B cell (primary cell): Measurements from ENCODE around the gene ARHGAP25. TPM values are rescaled to one million over a fixed set of nuclear protein-coding genes. Genes with fewer than 3 reads are reported as not detected.
A peak's percentile ranks its signal among the peaks of the same experiment; 100 is the strongest.

Experiments used
- ATAC-seq: fragments of 200-7000 bp; cut with Tn5 transposase; one replicate; pipeline ENCODE4 v1.10.0; 2021; ENCODE audit warnings: low read depth, mild to moderate bottlenecking, moderate number of reproducible peaks, moderate library complexity
- CTCF ChIA-PET: fragments of 350-600 bp; sonication (Branson Sonifier 250); formaldehyde crosslinking; loops from one replicate; lab custom pipeline; 2021; ENCODE audit warnings: antibody characterized with exemption, inconsistent platforms; lab: Charles Lee
- POLR2A ChIA-PET: fragments of 350-600 bp; sonication (Branson Sonifier 250); formaldehyde crosslinking; loops from one replicate; lab custom pipeline; 2021; ENCODE audit warnings: antibody characterized with exemption; lab: Charles Lee
- DNase-seq: peaks from one replicate; pipeline ENCODE4 v3.0.0; 2013
- H2AFZ ChIP-seq: 2 replicates; pipeline ENCODE4 v1.6.1; 2012; ENCODE audit warnings: mild to moderate bottlenecking, low read depth, low read length; ENCODE audit not compliant: insufficient read depth, poor library complexity, severe bottlenecking
- H3K27ac ChIP-seq, 2 donors: 1 replicate in 1 of 2; 2 replicates in 1 of 2; pipeline ENCODE4 v1.5.1; 2012 to 2013; ENCODE audit warnings: low read length in 2 of 2, mild to moderate bottlenecking in 2 of 2, moderate library complexity in 1 of 2
- H3K27me3 ChIP-seq, 4 experiments: fragments of 200-600 bp in 1 of 4; sonication (generic) in 1 of 4; replicated peaks in 1 of 4; 1 replicate in 2 of 4; 2 replicates in 2 of 4; pipeline versions ENCODE4 v1.6.1 to v1.7.0; 2013 to 2016; ENCODE audit warnings: low read length in 3 of 4, mild to moderate bottlenecking in 2 of 4, mixed read lengths in 1 of 4, moderate library complexity in 1 of 4; ENCODE audit not compliant: insufficient read depth in 4 of 4, control insufficient read depth in 3 of 4; ENCODE audit errors: control extremely low read depth in 1 of 4
- H3K36me3 ChIP-seq, 2 experiments: replicated peaks in 1 of 2; 1 replicate in 1 of 2; 2 replicates in 1 of 2; pipeline versions ENCODE4 v1.6.1 to v1.7.1; 2013; ENCODE audit warnings: low read length in 1 of 2; ENCODE audit not compliant: insufficient read depth in 2 of 2, control insufficient read depth in 1 of 2; ENCODE audit errors: control extremely low read depth in 1 of 2, extremely low read depth in 1 of 2
- H3K4me1 ChIP-seq, 2 donors: fragments of 200-600 bp in 1 of 2; sonication (generic) in 1 of 2; 1 replicate in 1 of 2; 2 replicates in 1 of 2; pipeline versions ENCODE4 v1.5.1 to v1.6.1; 2013 to 2017; ENCODE audit warnings: low read length in 2 of 2; ENCODE audit not compliant: control insufficient read depth in 2 of 2, insufficient read depth in 2 of 2
- H3K4me2 ChIP-seq: replicated peaks from 2 replicates; pipeline ENCODE3; 2012; ENCODE audit warnings: mild to moderate bottlenecking, low read depth, low read length; ENCODE audit not compliant: poor library complexity, severe bottlenecking
- H3K4me3 ChIP-seq, 5 experiments: fragments of 200-600 bp in 1 of 5; sonication (generic) in 1 of 5; 1 replicate in 3 of 5; 2 replicates in 2 of 5; pipeline versions ENCODE4 v1.5.1 to v1.7.0; 2011 to 2016; ENCODE audit warnings: low read length in 4 of 5, mild to moderate bottlenecking in 4 of 5, low read depth in 2 of 5, control low read depth in 1 of 5, moderate library complexity in 1 of 5; ENCODE audit not compliant: insufficient read depth in 1 of 5; ENCODE audit errors: control extremely low read depth in 1 of 5, extremely low read depth in 1 of 5
- H3K79me2 ChIP-seq: fragments of 200-600 bp; sonication (generic); one replicate; pipeline ENCODE4 v1.6.0; 2016; ENCODE audit warnings: low read length; ENCODE audit not compliant: control insufficient read depth, insufficient read depth
- H3K9ac ChIP-seq: fragments of 200-600 bp; sonication (generic); 2 replicates; pipeline ENCODE4 v1.6.1; 2017; ENCODE audit warnings: mild to moderate bottlenecking, low read length, moderate library complexity
- H3K9me3 ChIP-seq, 3 donors: one replicate each; pipeline versions ENCODE4 v1.6.1 to v1.7.1; 2013; ENCODE audit warnings: low read length in 2 of 3; ENCODE audit not compliant: control insufficient read depth in 2 of 3, insufficient read depth in 1 of 3; ENCODE audit errors: control extremely low read depth in 1 of 3
- H4K20me1 ChIP-seq: 2 replicates; pipeline ENCODE4 v1.6.0; 2012; ENCODE audit warnings: mild to moderate bottlenecking, low read length; ENCODE audit not compliant: insufficient read depth, control insufficient read depth, poor library complexity, severe bottlenecking
- H3K27ac Mint-ChIP-seq: one replicate; pipeline ENCODE4 v1.8.0; 2021; ENCODE audit warnings: mixed read lengths
- H3K27me3 Mint-ChIP-seq: one replicate; pipeline ENCODE4 v1.8.0; 2021; ENCODE audit warnings: mixed read lengths
- H3K4me1 Mint-ChIP-seq: one replicate; pipeline ENCODE4 v1.8.0; 2021; ENCODE audit warnings: mixed read lengths
- H3K4me3 Mint-ChIP-seq: one replicate; pipeline ENCODE4 v1.8.0; 2021; ENCODE audit warnings: mixed read lengths
- H3K9me3 Mint-ChIP-seq: one replicate; pipeline ENCODE4 v1.8.0; 2022; ENCODE audit warnings: mixed read lengths; ENCODE audit not compliant: insufficient read depth
- CTCF ChIP-seq: fragments of 200-600 bp; IDR thresholded peaks from one replicate; pipeline ENCODE4 v1.8.0; 2022; ENCODE audit warnings: antibody characterized with exemption, mild to moderate bottlenecking
- EZH2 ChIP-seq: IDR thresholded peaks from 2 replicates; pipeline ENCODE4 v1.6.1; 2012; ENCODE audit warnings: borderline replicate concordance, low read depth, mild to moderate bottlenecking, moderate library complexity, low read length; ENCODE audit not compliant: insufficient read depth, poor library complexity, severe bottlenecking
- WGBS: methylation state at CpG from one replicate; pipeline ENCODE4 v1.1.5; 2013; ENCODE audit warnings: missing lambda C conversion rate; ENCODE audit not compliant: insufficient coverage; 5-methylcytosine and 5-hydroxymethylcytosine counted together
- intact Hi-C: fragments of 100-400 bp; cut with micrococcal nuclease; formaldehyde crosslinking; loops from one replicate; pipeline ENCODE4 v1.10.0; 2022
- polyA plus RNA-seq: library from polyadenylated mRNA; depleted of rRNA; stranded (reverse); fragments of >200 nt; gene quantifications from 2 replicates; pipeline ENCODE4 v1.2.3, GENCODE V29; 2012
- total RNA-seq, 2 donors: library from RNA; stranded (reverse); fragments of 120-200 nt in 1 of 2; gene quantifications; 1 replicate in 1 of 2; 2 replicates in 1 of 2; pipeline versions ENCODE4 v1.2.3 to v1.2.4, GENCODE V29; 2013 to 2022

ARHGAP25 gene
- total and polyA plus RNA-seq, 2 donors (not counting 1 experiment from before 2014, with no cell fraction given), result 97.9 to 207 TPM

- no peak overlapping the region for H3K4me3 ChIP-seq
- peaks cover 0 to 7% (median 0%) of the 10 kb centered on the region in 3 donors for H3K9me3 ChIP-seq
- no peaks in the 10 kb centered on the region for H3K79me2 ChIP-seq
- peaks cover 35% of the 10 kb centered on the region in 2 donors for H3K4me1 ChIP-seq
- H3K4me3 Mint-ChIP-seq, result no peak overlapping the region
- H2AFZ ChIP-seq, result no peak overlapping the region
- no peak overlapping the region for H3K9ac ChIP-seq
- H3K27ac ChIP-seq, result no peak overlapping the region
- POLR2A ChIA-PET, result interaction anchor here (0.6 to 1.8 kb wide), 2 partner anchors 80 to 127 kb away, joined by 5 to 7 read pairs; no protein-coding TSS in a partner anchor
- H3K4me1 Mint-ChIP-seq, result peaks cover 49% of the 10 kb centered on the region
- DNase-seq (no peak), ATAC-seq (no peak)
- no CpG with 5 or more reads among the region's 1 CpG for WGBS
- no peaks in the 10 kb centered on the region for H3K9me3 Mint-ChIP-seq
- H3K27me3 ChIP-seq, result no peaks in the 10 kb centered on the region
- H3K36me3 ChIP-seq, result no peaks in the 10 kb centered on the region
- intact Hi-C loops, result loop anchor here (10.0 kb wide), 1 partner anchor 346 kb away; the partner anchor contains the start of gene PLEK
- no peaks in the 10 kb centered on the region for H3K27me3 Mint-ChIP-seq
- CTCF ChIA-PET, result interaction anchor here (1.0 to 12.4 kb wide), 18 partner anchors 10 to 249 kb away, joined by 3 to 280 read pairs (median 24); partner anchors contain the start of genes APLF, ARHGAP25 and FBXO48
- H3K4me2 ChIP-seq, result no peak overlapping the region
- TF ChIP-seq CTCF (no peak), EZH2 (no peak)
- H4K20me1 ChIP-seq, result no peaks in the 10 kb centered on the region
- H3K27ac Mint-ChIP-seq, result no peak overlapping the region
These were observed 23.9 kb upstream of the ARHGAP25 start for GRCh38 chr2:68710756-68711155.

GRCh38 chr2:68714866-68715265, 19.7 kb upstream of the ARHGAP25 start:
- peak overlapping the region in 1 of 5 experiments; percentile 17 for H3K4me3 ChIP-seq
- peak overlapping the region; percentile 53 for H3K4me2 ChIP-seq
- peaks cover 42 to 44% of the 10 kb centered on the region in 2 donors for H3K4me1 ChIP-seq
- POLR2A ChIA-PET, result interaction anchor here (0.8 to 0.9 kb wide), 2 partner anchors 9 to 20 kb away, joined by 3 to 4 read pairs; partner anchors contain the start of gene ARHGAP25
- ATAC-seq, result peak; percentile 95
- peak overlapping the region; percentile 33 for H3K4me3 Mint-ChIP-seq
- H3K9me3 Mint-ChIP-seq, result no peaks in the 10 kb centered on the region
- H3K9ac ChIP-seq, result no peak overlapping the region
- peaks cover 66% of the 10 kb centered on the region for H3K4me1 Mint-ChIP-seq
- peaks cover 0 to 9% (median 0%) of the 10 kb centered on the region in 3 donors for H3K9me3 ChIP-seq
- no peak overlapping the region for H2AFZ ChIP-seq
- no peaks in the 10 kb centered on the region for H3K27me3 Mint-ChIP-seq
- peak overlapping the region; percentile 83 for H3K27ac Mint-ChIP-seq
- H3K27ac ChIP-seq, result peak overlapping the region; percentile 59 to 78
- H4K20me1 ChIP-seq, result no peaks in the 10 kb centered on the region
- 0% methylated on average over 2 of the region's 3 CpGs for WGBS
- TF ChIP-seq EZH2, result no peak
- TF ChIP-seq CTCF, result no peak
- intact Hi-C loops, result loop anchor here (1.0 to 10.0 kb wide), 5 partner anchors 12 to 350 kb away; partner anchors contain the start of gene PLEK
- CTCF ChIA-PET, result interaction anchor here (0.9 to 12.4 kb wide), 13 partner anchors 19 to 251 kb away, joined by 3 to 280 read pairs (median 4); partner anchors contain the start of gene FBXO48
- DNase-seq, result peak; percentile 88
- no peaks in the 10 kb centered on the region for H3K36me3 ChIP-seq
- no peaks in the 10 kb centered on the region for H3K27me3 ChIP-seq
- H3K79me2 ChIP-seq, result no peaks in the 10 kb centered on the region
